Fibroblast of lung (primary cell): ENCODE measurements around the gene MGAT5.

Experiments
- CTCF ChIP-seq, 2 donors: IDR thresholded peaks in 1 of 2; conservative IDR thresholded peaks in 1 of 2; 1 replicate in 1 of 2; 2 replicates in 1 of 2; pipeline ENCODE4 v1.5.1; 2011 to 2012; ENCODE audit warnings: low read length in 2 of 2, control low read depth in 1 of 2, inconsistent platforms in 1 of 2, low read depth in 1 of 2, mild to moderate bottlenecking in 1 of 2
- EZH2 ChIP-seq: IDR thresholded peaks from 2 replicates; pipeline ENCODE4 v1.5.1; 2012; ENCODE audit warnings: low read length, control low read depth, mild to moderate bottlenecking; ENCODE audit errors: missing control alignments

DNA sequence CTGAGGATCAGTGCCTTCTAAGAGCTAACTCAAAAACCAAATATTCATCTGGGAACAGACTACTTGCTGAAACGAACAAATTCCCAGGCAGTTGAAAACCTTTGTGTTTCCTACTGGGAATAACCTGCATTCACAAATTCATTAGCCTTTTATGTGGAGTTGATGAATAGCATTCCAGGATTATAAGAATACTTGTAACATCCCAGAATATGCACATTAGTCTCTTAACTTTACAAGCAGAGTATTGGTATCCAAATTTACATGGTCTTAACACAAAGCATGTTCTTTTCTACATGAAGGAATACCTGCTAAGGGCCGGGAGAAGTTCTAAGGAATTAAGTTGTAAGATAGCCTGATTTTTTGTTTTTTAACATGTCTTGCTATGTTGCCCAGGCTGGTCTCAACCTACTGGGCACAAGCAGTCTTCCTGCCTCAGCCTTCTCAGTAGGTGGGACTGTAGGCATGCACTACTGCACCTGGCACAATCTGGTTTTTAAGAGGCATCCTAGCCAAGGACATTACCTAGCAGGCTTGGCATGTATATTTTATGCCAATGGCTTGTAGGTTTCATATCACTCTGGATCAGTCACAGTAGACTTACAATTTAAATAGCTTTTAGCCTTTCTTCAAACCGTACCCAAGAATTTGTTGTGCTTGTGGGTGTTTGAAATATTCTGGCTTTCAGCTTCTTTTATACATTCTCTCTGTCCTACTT is 50.7 kb downstream of the MGAT5 start:
- TF ChIP-seq CTCF (conservative IDR thresholded peaks at IDR 0.05 in 1 of 2, IDR thresholded peaks at IDR 0.05 in 1 of 2; ENCODE audit: low read depth in 1 of 2, low read length in 2 of 2): no peak
- TF ChIP-seq EZH2: no peak
